NB4 (cell line): Measurements from ENCODE around the gene BTBD9.
"Not testable (repeated sequence)": the region's sequence is repeated elsewhere in the genome, so short reads cannot be mapped to it uniquely, and the experiment has no call there.

Experiments
- DNase-seq: peaks from one replicate; pipeline ENCODE4 v3.0.0; 2010; ENCODE audit warnings: low read depth
- H3K4me3 ChIP-seq: one replicate; pipeline ENCODE4 v1.5.1; 2011; ENCODE audit warnings: mild to moderate bottlenecking, low read depth, low read length, moderate library complexity
- CTCF ChIP-seq: IDR thresholded peaks from one replicate; pipeline ENCODE4 v1.5.1; 2012; ENCODE audit warnings: low read depth, low read length
- MAX ChIP-seq: IDR thresholded peaks from 2 replicates; pipeline ENCODE4 v1.6.1; 2011; ENCODE audit warnings: low read depth, low read length
- MYC ChIP-seq: IDR thresholded peaks from 2 replicates; pipeline ENCODE4 v1.6.1; 2011; ENCODE audit warnings: low read depth, low read length
- POLR2A ChIP-seq: IDR thresholded peaks from 2 replicates; pipeline ENCODE4 v1.6.1; 2011; ENCODE audit warnings: mild to moderate bottlenecking; ENCODE audit not compliant: insufficient read length; ENCODE audit errors: extremely low read depth

Gene BTBD9

GRCh38 chr6:38134704-38135088, 505.0 kb downstream of the BTBD9 start:
- no peak overlapping the region for H3K4me3 ChIP-seq
- TF ChIP-seq MYC: no peak
- TF ChIP-seq POLR2A: no peak
- TF ChIP-seq CTCF: no peak
- TF ChIP-seq MAX: no peak
- no peak for DNase-seq

- H3K4me3 ChIP-seq: no peak overlapping the region
- TF ChIP-seq MYC (no peak), CTCF (no peak), MAX (no peak), POLR2A (no peak)
- no peak for DNase-seq
Observed at GRCh38 chr6:38133932-38134703, 505.6 kb downstream of the BTBD9 start.

GRCh38 chr6:38131527-38131965, 508.2 kb downstream of the BTBD9 start:
- DNase-seq: no peak
- no peak for TF ChIP-seq POLR2A
- H3K4me3 ChIP-seq: no peak overlapping the region

- TF ChIP-seq MAX: no peak
- no peak for TF ChIP-seq POLR2A
- TF ChIP-seq CTCF: no peak
- TF ChIP-seq MYC: no peak
- no peak for DNase-seq
- no peak overlapping the region for H3K4me3 ChIP-seq
Observed at GRCh38 chr6:38127284-38127683, 512.4 kb downstream of the BTBD9 start.

- not testable (repeated sequence) for DNase-seq, H3K4me3 ChIP-seq
Observed at GRCh38 chr6:38124224-38124926, 515.4 kb downstream of the BTBD9 start.

- no peak for DNase-seq
Observed at GRCh38 chr6:38119516-38119915, 520.2 kb downstream of the BTBD9 start.

More at GRCh38 chr6:38119516-38119915, 520.2 kb downstream of the BTBD9 start:
- no peak overlapping the region for H3K4me3 ChIP-seq
- no peak for TF ChIP-seq POLR2A
- TF ChIP-seq CTCF: no peak
- TF ChIP-seq MAX: no peak
- no peak for TF ChIP-seq MYC
